GM19372 (cell line): ENCODE results near the gene LARP4B.

ENCODE experiments used
- ATAC-seq: cut with Tn5 transposase; IDR thresholded peaks from one replicate; pipeline ENCODE4 v1.9.1; 2021; ENCODE audit warnings: mild to moderate bottlenecking, low read depth, moderate library complexity; ENCODE audit not compliant: unreplicated experiment

The LARP4B gene

DNA sequence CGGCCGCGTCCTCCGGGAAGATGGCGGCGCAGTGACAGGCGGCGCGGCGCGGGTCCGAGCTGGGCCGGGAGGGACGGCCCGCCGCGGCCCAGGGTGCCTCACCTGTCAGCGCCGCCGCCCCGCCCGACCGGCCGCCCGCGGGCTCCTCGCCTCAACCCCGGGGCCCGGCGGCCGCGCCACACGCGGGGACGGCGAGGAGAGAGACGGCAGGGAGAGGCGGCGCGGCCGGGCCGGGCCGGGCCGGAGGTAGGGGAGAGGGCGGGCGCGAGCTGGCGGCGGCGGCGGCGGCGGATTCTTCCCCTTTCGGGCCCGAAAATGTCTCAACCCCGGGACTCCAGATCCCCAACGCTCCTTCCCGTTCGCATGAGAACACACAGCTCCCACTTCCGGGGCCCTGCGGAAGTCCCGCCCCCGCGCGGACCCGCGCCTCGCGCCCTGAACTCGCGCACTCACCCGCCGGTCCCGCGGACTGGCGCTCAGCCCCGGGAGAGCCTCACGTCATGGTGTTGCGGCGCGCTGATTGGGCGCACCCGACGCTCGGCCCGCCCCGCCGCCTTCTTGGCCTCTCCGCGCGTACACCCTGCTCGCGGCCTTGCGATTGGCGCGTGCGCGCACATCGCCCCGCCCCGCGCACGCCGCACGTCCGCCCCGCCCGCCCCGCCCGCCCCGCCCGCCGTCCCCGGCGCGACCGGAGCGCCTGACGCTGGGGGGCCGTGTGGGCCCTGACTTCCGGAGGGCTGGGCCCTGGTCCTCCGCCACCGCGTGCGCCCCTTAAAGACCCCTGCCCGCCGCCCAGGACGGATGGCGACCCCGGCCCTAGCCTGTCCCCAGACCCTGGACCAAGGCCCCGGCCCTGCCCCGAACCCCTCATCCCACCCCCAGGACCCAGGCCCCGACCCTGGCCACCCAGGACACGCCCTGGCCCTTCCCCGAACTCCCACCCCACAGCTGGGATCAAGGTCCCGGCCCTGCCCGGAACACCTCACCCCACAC is at the start of gene LARP4B:
TSS of gene LARP4B (minus strand) at position 380 of the 993 bp plus-strand sequence. CDS start 45,984 bp downstream, outside the sequence.
- ATAC-seq, result peak; percentile 94

DNA sequence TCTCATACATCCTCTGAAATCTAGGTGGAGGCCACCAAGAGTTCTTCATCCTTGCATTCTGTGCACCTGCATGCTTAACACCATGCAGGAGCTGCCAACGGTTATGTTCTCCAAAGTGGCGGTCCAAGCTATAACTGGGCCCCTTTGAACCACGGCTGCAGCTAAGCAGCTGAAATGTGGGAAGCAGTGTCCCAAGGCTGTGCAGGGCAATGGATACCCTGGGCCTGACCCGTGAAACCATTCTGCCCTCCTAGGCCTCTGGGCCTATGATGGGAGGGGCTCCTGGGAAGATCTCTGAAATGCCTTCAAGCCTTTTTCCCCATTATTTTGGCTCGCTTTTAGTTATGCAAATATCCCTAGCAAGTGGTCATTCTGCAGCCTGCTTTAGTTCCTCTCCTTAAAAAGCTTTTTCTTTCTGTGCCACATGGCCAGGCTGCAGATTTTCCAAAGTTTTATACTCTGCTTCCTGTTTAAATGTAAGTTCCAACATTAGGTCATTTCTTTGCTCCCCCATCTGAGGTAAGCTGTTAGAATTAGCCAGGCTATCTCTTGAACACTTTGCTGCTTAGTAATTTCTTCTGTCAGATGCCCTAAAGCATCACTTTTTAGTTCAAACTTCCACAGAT is 49.1 kb upstream of the LARP4B start:
- ATAC-seq, result no peak

DNA sequence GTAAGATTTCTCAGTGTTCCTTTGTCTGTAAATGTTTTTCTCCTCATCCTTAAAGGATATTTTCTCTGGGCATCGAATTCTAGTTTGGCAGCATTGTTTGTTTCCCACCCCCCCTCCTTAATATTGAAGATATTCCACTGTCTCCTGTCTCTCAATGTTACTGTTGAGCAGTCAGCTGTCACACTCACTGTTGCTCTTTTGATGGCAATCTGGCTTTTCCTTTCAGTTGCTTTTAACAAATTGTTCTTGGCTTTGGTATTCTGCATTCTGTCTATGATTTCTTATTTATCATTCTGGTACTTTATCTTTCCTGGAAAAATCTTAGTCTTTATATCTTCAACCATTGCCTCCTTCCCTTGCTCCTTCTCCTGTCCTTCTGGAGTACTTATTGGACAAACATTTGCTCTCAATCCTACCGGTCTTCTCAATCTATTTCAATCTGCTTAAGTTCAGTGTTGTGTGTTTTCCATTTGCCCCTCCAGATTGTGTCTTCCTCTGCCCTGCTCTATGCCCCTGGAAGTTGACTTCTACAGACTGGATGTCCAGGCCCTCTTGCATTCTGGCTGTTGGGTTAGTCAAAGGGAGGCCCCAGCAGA is 47.4 kb upstream of the LARP4B start:
- no peak for ATAC-seq

DNA sequence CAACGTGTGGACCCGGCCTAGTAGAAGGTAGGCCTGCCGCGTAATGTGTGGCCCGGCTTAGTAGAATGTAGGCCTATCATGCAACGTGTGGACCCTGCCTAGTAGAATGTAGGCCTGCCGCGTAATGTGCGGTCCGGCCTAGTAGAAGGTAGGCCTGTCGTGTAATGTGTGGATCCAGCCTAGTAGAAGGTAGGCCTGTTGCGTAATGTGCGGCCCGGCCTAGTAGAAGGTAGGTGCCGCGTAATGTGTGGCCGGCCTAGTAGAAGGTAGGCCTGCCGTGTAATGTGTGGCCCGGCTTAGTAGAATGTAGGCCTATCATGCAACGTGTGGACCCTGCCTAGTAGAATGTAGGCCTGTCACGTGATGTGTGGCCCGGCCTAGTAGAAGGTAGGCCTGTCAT is 44.8 kb upstream of the LARP4B start:
- ATAC-seq, result no peak

DNA sequence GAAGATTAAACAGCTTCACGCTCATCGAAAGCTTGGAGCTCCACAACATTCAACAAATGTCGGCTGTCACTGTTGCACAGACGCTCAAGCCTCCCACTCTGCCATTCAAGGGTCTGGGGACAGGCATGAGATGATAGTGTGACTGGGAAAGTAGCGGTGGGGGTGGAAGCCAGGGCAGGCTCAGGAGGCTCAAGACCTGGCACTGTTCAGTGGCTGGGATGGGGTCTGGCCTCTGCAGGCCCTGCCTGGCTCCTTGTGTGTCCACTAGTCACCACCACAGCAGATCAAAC is 43.2 kb upstream of the LARP4B start:
- no peak for ATAC-seq

DNA sequence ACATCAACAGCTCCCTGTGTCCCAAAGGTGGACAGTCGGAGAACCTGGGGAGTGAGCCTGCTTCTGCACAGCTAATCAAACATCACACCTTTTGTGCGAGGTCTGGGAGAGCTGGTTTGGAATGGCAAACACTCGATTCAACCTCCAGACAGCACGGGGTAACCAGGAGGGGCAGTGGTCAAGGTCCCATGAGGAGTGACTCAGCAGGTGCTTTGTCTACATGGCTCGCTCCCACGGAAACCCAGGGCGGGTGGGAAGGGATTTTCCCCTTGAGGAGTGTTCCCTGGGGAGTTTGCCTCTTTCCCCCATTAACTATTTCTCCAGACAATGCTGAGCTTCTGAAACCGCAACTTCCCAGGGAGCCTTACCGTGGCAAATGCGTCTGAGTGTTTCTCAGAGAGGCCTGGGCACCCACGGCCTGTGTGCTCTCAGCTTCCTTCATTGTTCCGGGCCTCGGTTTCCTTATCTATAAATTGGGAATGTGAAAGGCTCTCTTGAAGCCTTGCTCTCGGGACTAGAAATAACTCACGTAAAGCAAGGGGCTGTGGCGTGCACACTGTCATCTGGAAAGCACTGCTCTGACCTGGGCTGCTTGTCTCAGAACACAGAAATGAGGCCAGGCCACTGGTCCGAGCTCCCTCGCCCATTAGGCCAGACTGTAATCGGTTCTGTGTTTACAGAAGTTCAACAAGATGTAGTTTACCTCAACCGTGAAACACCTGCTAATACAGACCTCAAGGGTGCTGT is 42.7 kb upstream of the LARP4B start:
- ATAC-seq, result no peak

DNA sequence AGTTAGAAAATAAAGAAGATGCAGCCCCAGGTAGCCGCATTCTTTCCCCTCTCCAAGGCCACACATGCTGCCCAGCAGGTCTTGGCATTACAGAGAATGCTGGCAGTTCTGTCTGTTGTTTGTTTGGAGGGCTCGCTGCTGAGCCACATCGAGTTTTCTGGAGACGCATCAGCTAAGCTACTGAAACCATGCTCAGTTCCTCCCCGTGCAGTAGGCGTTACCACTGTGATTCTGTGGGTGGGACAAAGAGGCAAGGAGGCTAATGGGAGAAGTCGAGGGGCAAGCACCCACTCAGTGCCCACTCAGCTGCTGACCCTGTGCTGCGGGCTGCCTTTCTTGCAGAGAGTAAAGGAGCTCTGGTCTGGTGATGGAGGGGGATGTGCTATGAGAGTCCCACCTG is 41.3 kb upstream of the LARP4B start:
- ATAC-seq, result no peak

DNA sequence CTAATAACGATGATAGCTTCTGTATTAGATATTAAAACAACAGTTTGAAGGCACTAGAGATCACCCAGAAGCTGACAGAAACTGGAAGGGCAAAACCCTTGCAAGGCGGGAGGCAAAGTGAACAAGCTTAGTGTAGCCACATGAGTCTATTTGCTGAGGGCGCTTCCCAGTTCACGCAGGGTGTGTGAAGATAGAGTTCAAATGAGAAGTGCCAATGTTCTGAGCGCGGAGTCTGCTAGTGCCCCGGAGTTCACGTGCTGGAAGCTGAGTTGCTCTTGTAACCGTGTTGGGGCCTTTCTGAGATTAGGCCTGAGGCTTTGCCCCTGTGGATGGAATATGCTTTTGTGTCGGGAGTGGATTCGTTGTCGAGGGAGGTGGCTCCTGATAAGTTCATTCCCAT is 40.1 kb upstream of the LARP4B start:
- ATAC-seq, result no peak

DNA sequence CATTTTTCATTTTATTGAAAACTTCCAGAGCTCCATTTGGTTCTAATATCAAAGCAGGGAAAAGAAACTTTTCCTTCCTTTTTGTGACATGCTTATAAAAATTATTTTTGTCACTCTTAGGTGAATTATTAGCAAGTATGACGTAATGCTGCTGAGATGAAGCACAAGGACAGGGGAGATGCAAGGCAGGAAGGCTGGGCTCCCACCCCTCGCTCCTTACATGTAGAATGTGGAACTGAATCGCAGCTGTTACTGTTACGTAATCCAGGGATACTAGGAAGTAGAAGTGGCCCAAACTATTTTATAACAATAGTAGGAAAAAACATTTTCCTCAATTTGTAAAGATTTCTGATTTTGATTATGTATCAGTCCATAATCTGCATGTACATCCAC is 39.6 kb upstream of the LARP4B start:
- no peak for ATAC-seq

DNA sequence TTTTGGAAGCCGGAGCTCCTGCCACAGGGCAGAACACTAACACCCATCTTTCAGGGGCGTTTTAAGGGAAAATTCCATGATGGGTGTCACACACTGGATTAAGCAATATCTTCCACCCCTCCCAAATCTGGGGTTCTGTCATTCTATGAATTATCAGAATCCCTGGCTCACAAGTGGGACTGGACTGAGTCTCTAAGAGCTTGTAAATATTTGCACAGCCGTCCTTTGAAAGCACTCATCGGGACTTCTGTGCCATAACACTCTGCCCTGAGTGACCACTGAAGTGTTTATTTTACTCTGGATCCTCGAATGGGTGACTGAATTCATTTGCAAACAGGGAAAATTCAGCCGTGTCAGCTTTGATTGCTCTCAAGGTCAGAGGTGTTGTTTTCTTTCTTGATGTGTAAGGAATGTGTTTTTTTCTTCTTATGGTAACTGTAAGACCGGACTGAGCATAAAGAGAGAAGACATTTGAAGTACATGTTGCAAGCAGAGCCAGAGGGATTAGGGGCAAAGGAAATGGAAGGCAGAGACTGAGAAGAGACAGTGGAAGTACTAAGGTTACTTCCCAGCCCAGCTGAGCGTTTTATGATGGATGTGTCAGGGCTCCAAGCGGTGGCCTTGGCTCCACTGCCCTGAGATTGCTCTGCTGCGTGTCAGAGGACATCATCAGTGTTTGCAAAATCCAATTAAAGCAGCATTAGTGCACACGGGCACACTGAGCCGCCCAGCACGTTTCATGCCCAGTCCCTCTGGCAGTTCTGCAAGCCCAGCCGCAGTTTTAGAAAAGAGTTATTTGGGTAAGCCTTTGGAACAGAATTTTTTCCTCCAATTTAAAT is 39.0 kb upstream of the LARP4B start:
- no peak for ATAC-seq

DNA sequence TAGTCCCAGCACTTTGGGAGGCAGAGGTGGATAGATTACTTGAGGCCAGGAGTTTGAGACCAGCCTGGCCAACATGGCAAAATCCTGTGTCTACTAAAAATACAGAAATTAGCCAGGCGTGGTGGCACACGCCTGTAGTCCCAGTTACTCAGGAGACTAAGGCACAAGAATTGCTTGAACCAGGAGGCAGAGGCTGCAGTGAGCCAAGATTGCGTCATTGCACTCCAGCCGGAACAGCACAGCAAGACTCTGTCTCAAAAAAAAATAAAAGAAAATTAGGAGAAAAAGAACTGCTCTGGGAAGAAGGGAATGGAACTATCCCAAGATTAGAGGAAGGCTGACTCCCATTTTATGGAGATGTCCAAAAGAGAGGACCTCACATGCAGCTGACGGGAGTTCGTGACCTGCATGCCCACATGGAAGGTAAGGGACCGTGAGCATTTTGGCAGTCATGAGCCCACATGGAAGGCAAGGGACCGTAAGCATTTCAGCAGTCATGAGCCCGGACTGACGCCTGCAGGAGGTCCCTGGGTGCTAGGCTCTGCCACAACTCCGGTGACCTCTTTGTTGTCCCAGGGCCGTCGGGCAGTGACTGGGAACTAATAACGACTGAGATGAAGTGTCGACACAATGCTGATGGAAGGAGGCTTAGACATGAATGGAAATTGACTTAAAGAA is 38.1 kb upstream of the LARP4B start:
- ATAC-seq, result no peak

DNA sequence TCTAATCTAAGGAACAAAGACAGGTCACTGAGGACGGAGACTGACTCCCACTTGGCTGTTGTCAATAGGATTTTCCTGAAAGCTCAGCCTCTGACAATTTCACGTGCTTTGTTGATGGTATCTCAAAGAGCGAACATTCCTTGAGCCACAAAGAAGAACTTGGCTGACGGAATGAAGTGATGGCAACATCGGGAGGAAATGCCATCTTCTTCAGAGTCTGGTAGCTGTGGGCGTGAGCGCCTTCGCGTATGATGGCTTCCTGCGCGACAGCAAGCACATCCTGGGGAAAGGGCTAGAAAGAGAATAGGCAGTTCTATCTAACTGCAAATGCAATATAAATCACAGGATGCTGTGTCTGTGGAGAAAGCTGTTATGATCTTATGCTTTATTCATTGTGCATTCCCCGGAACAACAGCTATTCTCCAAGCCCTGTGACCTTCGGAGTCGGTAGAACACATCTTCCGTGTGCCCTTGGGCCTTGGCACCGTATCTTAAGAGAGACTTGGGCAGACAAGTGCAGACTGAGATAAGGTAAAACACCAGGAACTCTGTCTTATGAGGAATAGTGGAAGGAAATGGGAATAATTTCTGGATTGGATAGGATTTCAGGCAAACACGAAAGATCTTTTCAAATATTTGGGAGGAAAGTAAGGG is 37.2 kb upstream of the LARP4B start:
- ATAC-seq, result no peak

DNA sequence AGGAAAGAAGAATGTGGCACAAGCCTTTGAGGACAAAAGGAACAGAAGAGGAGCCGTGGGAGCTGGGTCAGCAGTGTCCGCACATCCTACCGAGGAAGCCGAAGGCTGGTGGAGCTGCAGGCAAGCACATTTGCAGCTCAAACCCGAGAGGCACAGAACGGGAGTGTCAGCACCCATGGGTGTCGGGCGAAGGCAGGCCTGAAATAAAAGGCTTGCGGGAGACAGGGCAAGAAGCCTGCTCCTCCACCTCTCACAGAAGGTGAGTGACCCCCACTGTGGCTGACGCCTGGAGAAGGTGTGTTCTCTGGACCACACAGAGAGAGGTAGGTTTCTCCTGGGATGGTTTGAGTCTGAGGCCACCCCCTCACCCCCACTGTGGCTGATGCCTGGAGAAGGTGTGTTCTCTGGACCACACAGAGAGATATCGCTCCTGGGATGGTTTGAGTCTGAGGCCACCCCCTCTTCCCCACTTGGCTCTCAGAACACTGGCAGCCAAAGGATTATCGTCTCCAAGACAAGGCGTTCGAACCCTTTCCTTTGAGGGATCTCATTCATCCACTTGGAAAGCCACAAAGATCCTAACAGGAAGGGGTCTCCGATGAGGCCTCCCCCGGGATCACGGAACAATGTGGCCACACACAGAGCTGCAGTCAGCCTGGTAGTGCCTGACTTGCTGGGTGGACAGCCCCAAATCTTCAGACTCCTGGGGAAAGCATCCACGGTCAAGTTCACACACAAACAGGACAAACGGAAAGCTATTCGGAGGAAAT is 35.1 kb upstream of the LARP4B start:
- ATAC-seq, result no peak

DNA sequence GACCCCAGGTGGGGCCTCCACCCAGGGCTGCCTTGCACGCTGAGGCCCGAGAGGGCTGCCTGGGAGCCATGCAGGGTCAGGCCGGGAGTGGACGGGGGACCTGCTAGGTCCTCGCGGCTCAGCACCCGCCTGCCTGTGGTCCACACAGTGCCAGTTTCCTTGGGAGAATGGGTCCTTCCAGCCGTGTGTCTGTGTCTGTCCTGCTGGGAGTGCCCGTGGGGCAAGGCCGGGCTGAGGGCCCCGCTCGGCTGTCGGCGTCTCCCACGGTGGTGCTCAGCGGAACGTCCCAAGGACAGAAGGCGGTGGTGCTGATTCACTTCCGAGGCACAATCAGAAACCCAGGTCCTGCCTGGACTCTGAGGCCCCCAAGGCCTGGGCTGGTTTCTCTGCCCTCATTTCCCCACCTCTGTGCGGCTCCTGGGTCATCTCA is 33.5 kb upstream of the LARP4B start:
- ATAC-seq, result no peak

DNA sequence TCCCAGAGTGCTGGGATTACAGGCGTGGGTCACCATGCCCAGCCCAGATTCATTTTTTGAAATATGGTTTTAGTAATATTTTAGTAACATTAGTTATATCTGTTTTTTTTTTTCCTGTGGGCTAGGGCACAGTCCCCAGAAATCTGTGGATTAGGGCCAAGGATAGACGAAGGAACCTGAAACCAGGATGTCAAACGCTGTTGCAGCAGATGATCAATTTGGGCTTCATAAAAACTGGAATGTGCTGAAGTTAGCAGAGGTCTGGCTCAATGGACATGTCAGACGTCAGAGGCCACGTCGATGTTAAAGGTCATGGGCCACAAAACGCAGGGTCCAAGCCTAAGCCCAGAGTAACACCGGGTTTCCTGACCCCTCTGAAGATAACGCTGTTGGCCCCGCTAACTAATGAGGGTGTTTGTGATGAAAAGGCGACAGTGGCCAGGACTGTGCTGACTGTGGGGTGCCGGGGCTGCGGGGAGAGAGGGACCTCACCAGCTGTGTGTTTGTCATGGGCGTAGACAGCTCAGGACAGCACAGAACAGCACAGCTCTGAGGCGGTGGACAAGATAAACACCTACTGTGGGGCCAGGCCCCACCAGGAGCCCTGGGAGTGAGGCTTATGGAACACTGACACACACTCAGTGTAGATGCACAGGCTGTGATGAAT is 32.9 kb upstream of the LARP4B start:
- no peak for ATAC-seq

DNA sequence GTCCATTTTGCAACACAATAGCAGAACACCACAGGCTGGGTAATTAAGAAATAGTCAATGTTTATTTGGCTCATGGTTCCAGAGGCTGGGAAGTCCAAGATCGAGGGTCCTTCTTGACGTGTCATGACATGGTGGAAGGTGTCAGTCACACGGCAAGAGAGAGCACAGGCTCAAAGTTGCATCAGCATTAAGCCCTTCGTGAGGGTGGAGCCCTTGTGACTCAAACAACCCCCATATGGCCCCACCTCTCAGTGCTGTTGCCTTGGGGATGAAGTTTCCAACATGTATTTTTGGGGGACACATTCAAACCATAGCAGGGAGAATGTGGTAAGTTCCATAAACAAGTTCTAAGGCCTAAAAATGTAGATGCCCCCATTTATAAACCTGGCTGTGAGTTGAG is 32.1 kb upstream of the LARP4B start:
- no peak for ATAC-seq

DNA sequence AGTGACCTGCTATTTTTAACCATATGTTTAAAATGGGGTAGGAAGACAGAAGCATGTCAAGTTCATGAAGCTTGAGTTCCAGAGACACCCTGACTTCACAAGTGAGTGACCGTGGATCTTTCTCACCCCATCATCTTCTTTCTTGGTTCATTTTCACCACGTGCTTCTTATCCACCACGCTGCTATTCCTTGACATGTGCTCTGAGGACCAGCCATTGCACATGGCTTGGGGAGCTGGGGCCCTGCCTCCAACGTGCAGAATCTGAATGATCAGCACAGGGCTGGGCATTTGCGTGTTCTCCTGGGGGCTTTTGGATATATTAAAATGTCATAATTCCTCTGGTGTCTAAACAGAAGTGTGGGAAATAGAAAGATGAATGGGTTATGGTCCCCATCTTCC is 31.7 kb upstream of the LARP4B start:
- ATAC-seq, result no peak

DNA sequence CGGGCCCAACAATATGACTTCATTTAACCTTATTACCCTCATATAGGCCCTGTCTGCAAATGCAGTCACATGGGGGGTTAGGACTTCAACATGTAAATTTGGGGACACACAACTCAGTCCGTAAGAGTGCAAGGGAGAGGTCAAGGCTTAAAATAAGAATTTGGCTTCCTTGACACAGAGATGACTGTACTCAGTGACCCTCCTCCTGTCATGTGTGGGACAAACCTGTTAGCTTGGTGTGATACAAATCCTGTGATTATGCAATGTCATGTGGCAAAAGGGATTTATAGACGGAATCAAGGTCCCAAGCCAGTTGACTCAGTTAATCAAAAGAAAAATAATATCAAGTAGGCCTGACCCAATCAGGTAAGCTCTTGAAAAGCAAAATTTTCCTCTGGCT is 30.8 kb upstream of the LARP4B start:
- ATAC-seq, result no peak
